AG09309 (cell line): ENCODE results near the gene SLC23A1.
"Not testable (repeated sequence)": the region's sequence is repeated elsewhere in the genome, so short reads cannot be mapped to it uniquely, and the experiment has no call there.

Experiments used
- DNase-seq: peaks from one replicate; pipeline ENCODE4 v3.0.0-alpha.2; 2010; ENCODE audit warnings: low read depth
- H3K4me3 ChIP-seq: 2 replicates; pipeline ENCODE4 v1.5.1; 2011; ENCODE audit warnings: mild to moderate bottlenecking, low read depth, low read length, moderate library complexity; ENCODE audit not compliant: control insufficient read depth
- TF ChIP-seq, protein P1 (sequence below): IDR thresholded peaks from 2 replicates; pipeline ENCODE4 v1.5.1; 2011; ENCODE audit warnings: mild to moderate bottlenecking, low read depth, low read length, inconsistent platforms; ENCODE audit not compliant: insufficient read depth, control insufficient read depth; ENCODE audit errors: missing control alignments

Gene SLC23A1

GRCh38 chr5:139369181-139369580 lies 13.9 kb downstream of the SLC23A1 start:
- TF ChIP-seq, protein P1, sequence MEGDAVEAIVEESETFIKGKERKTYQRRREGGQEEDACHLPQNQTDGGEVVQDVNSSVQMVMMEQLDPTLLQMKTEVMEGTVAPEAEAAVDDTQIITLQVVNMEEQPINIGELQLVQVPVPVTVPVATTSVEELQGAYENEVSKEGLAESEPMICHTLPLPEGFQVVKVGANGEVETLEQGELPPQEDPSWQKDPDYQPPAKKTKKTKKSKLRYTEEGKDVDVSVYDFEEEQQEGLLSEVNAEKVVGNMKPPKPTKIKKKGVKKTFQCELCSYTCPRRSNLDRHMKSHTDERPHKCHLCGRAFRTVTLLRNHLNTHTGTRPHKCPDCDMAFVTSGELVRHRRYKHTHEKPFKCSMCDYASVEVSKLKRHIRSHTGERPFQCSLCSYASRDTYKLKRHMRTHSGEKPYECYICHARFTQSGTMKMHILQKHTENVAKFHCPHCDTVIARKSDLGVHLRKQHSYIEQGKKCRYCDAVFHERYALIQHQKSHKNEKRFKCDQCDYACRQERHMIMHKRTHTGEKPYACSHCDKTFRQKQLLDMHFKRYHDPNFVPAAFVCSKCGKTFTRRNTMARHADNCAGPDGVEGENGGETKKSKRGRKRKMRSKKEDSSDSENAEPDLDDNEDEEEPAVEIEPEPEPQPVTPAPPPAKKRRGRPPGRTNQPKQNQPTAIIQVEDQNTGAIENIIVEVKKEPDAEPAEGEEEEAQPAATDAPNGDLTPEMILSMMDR = no peak
- DNase-seq = no peak
- no peak overlapping the region for H3K4me3 ChIP-seq

DNA sequence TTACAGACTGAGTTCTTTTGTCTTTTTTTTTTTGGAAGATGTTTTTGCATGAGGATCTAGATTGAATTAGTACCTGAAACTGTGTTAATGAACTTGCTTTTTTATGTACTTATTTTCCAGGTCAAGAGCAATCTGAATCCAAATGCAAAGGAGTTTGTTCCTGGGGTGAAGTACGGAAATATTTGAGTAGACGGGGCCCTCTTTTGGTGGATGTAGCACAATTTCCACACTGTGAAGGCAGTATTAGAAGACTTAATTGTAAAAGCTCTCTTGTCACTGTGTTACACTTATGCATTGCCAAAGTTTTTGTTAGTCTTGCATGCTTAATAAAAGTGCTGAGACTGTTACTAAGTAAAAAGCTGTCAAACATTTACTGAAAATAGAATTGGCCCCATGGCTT lies 14.5 kb downstream of the SLC23A1 start:
- TF ChIP-seq, protein P1 = no peak
- DNase-seq = no peak
- H3K4me3 ChIP-seq = no peak overlapping the region

GRCh38 chr5:139364466-139364865 lies 18.6 kb downstream of the SLC23A1 start:
- TF ChIP-seq, protein P1 = no peak
- DNase-seq = no peak
- no peak overlapping the region for H3K4me3 ChIP-seq

DNA sequence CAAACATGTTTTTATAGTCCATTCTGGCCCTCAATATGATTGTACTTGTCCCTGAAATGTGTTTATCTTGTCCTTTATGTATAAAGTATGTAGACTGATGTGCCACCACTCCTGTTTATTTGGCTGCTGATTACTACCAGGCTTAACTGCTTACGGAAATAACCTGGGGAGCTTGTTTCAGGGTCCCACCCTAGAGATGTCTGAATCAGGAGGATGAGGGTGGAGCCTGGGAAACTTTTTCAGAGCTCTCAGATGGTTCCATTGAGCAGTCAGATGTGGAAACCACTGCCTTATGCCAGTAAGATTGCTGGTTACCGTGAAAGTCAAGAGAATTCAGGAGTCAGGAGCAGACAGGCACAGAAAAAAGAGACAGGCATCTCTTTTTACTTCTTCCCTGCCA lies 19.2 kb downstream of the SLC23A1 start:
- no peak overlapping the region for H3K4me3 ChIP-seq
- TF ChIP-seq, protein P1 = no peak
- DNase-seq = no peak

DNA sequence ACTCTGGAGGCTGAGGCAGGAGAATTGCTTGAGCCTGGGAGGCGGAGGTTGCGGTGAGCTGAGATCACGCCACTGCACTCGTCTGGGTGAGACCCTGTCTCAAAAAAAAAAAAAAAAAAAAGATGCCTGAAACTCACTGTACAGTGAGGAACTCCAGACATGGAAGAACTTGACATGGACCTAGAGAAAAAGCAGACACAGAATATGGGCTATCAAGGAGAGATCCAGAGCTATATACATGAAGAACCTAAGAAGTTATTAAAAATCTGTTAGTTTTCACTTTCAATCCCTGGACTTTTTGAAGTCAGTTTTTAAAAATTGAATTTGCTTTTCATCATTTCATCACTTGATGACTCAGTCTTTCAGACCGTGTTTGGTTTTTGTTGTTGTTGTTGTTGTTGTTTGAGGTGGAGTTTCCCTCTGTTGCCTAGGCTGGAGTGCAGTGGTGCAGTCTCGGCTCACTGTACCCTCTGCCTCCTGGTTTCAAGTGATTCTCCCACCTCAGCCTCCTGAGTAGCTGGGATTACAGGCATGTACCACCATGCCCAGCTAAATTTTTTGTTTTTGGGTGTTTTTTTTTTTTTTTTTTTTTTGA lies 21.2 kb downstream of the SLC23A1 start:
- no peak overlapping the region for H3K4me3 ChIP-seq
- DNase-seq = no peak
- TF ChIP-seq, protein P1 = no peak

DNA sequence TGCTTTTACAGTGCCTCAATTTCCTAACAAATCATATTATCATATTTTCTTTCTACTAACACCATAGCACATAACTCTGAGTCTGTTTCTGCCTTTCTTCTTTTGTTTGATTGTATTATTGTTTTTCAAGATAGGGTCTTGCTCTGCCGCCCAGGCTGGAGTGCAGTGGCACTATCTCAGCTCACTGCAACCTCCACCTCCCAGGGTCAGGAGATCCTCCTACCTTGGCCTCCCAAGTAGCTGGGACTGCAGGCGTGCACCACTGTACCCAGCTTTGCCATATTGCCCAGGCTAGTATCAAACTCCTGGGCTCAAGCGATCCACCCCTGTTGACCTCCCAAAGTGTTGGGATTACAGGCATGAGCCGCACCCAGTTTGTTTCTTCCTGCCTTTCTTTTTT lies 22.7 kb downstream of the SLC23A1 start:
- TF ChIP-seq, protein P1 = no peak
- no peak for DNase-seq

GRCh38 chr5:139358064-139358463 lies 25.0 kb downstream of the SLC23A1 start:
- TF ChIP-seq, protein P1 = no peak
- DNase-seq = no peak
- no peak overlapping the region for H3K4me3 ChIP-seq

More for the DNA sequence above, 22.7 kb downstream of the SLC23A1 start:
- H3K4me3 ChIP-seq = no peak overlapping the region

DNA sequence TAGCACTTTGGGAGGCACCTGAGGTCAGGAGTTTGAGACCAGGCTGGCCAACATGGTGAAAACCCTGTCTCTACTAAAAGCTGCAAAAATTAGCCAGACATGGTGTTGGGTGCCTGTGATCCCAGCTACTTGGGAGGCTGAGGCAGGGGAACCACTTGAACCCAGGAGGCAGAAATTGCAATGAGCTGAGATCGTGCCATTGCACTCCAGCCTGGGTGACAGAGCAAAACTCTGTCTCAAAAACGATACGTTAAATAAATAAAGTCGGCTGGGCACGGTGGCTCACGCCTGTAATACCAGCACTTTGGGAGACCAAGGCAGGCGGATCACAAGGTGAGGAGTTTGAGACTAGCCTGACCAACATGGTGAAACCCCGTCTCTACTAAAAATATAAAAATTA lies 27.2 kb downstream of the SLC23A1 start:
- DNase-seq = not testable (repeated sequence)

More for the DNA sequence above, 27.2 kb downstream of the SLC23A1 start:
- H3K4me3 ChIP-seq = not testable (repeated sequence)
